T-helper 2 cell treated with Interferon-gamma antibody and Interleukin-4, amounts not matched to agents 5 μg/mL and 100 μg/mL, for 36 hours (primary cell): ENCODE data around the gene GRIK4.

Experiments used
- DNase-seq: peaks from one replicate; pipeline ENCODE4 v3.0.0; 2021; ENCODE audit warnings: low spot score
- H3K27ac Mint-ChIP-seq: one replicate; pipeline ENCODE4 v1.8.0; 2021; ENCODE audit warnings: mild to moderate bottlenecking, mixed read lengths
- H3K27me3 Mint-ChIP-seq: one replicate; pipeline ENCODE4 v1.8.0; 2021; ENCODE audit warnings: low read depth, mixed read lengths
- H3K36me3 Mint-ChIP-seq: one replicate; pipeline ENCODE4 v1.8.0; 2021; ENCODE audit warnings: low read depth, mixed read lengths
- H3K4me1 Mint-ChIP-seq: one replicate; pipeline ENCODE4 v1.8.0; 2021; ENCODE audit warnings: low read depth, mixed read lengths
- H3K4me3 Mint-ChIP-seq: one replicate; pipeline ENCODE4 v1.8.0; 2022; ENCODE audit warnings: mild to moderate bottlenecking, moderate library complexity, mixed read lengths
- H3K9me3 Mint-ChIP-seq: one replicate; pipeline ENCODE4 v1.8.0; 2021; ENCODE audit warnings: mixed read lengths

GRIK4 gene

GRCh38 chr11:120800206-120800605 is 288.7 kb downstream of the GRIK4 start:
- DNase-seq, result no peak
- no peaks in the 10 kb centered on the region for H3K4me1 Mint-ChIP-seq
- no peaks in the 10 kb centered on the region for H3K9me3 Mint-ChIP-seq
- H3K27me3 Mint-ChIP-seq, result peaks cover 4% of the 10 kb centered on the region
- no peak overlapping the region for H3K27ac Mint-ChIP-seq
- H3K36me3 Mint-ChIP-seq, result no peaks in the 10 kb centered on the region
- no peak overlapping the region for H3K4me3 Mint-ChIP-seq

DNA sequence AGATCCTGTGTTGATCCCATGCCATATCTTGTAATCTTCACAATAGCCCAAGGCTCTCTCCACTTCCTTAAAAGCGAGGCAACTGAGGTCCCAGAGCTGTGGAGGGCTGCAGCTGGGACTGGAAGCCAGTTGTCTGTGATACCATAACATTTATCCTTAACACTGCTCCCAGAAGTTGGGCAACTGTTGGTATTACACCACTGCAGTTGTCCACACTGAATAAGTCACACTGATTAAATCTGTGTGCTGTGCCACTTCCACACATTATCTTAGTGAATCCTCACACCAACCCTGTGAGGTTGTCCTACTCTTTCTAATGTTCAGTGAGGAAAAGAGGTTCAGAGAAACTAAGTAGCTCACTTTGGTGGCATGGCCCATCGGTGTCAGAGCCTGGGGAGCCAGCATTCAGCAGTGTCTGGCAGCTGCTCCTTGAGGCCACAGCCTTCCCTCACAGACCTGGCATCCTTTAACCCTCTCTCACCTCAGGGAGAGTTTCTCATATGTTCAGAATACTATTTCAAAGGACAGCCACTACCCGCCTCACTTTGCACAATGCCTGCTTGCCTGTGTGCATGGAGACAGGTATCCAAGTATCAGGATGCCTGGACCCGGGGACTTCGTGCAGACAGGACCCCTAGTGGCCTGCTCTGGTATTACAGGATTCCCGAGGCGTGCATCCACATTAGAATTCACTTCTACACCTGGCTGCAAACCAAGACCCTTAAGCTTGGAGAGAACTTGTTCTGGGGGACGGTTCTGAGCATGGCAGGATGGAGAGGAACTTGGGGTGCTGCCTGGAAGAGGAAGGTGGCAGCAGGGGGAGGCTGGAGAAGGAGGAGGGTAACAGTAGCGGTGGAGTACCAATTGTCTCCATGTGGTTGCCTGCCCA is 290.5 kb downstream of the GRIK4 start:
- H3K4me1 Mint-ChIP-seq, result no peaks in the 10 kb centered on the region
- H3K9me3 Mint-ChIP-seq, result no peaks in the 10 kb centered on the region
- no peak overlapping the region for H3K27ac Mint-ChIP-seq
- no peaks in the 10 kb centered on the region for H3K36me3 Mint-ChIP-seq
- H3K27me3 Mint-ChIP-seq, result peaks cover 6% of the 10 kb centered on the region
- H3K4me3 Mint-ChIP-seq, result no peak overlapping the region
- peak; percentile 17 for DNase-seq

DNA sequence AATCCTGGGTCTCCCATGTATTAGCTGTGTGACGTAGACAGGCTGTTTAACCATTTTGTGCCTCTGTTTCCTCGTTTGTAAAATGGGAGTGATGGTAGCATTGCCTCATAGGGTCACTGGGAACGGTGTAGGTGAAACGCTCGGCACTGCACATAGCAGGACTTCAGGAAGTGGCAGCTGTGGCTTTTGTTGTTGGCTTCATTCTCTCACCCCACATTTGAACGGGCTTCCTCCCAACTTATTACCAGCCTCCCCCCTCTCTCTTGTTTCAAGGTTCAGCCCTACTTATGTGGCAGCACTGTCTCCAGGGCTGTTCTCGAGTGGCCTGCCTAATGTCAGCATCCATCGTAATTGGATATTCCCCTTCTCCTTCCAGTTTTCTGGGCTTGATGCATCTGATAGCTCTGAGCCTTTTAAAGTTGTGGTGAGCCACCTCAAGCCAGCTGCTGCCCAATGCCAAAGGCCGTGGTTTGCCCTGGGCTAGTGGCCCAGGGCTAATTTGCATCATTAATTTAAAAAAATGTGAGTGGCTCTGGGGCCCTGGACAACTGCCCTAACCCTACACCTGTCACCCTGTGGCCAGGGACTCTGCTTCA is 294.5 kb downstream of the GRIK4 start:
- Mint-ChIP-seq H3K27ac (no peak overlapping the region), H3K27me3 (peaks cover 7% of the 10 kb centered on the region)

GRCh38 chr11:120807414-120808150 is 296.0 kb downstream of the GRIK4 start:
- no peak for DNase-seq
- no peak overlapping the region for H3K4me3 Mint-ChIP-seq
- no peak overlapping the region for H3K27ac Mint-ChIP-seq
- no peaks in the 10 kb centered on the region for H3K36me3 Mint-ChIP-seq
- H3K27me3 Mint-ChIP-seq, result peaks cover 7% of the 10 kb centered on the region
- H3K9me3 Mint-ChIP-seq, result no peaks in the 10 kb centered on the region
- no peaks in the 10 kb centered on the region for H3K4me1 Mint-ChIP-seq

More for the DNA sequence above, 294.5 kb downstream of the GRIK4 start:
- no peaks in the 10 kb centered on the region for H3K4me1 Mint-ChIP-seq
- no peak for DNase-seq
- H3K4me3 Mint-ChIP-seq, result no peak overlapping the region
- no peaks in the 10 kb centered on the region for H3K9me3 Mint-ChIP-seq
- H3K36me3 Mint-ChIP-seq, result no peaks in the 10 kb centered on the region

DNA sequence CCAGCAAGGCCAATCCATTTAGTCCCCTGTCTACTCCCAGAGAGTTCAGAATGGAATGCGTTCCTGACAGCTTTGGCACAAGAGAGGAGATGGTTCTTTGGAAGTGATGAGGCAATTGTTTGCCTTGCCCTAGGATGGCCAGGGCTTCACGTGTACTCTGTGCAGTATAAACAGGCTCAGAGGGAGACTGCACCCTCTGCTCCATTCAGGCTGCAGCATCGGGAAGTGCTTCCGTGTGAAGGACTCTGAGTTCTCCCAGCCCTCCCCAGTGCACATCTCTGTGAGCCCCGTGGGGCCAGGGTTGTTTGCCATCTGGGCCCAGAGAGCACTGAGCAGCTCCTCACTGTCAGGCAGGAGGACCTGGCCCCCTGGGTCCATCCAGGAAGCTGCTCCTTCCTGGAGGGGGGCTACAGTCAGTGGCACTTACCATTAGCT is 297.1 kb downstream of the GRIK4 start:
- H3K27me3 Mint-ChIP-seq, result peaks cover 7% of the 10 kb centered on the region
- no peaks in the 10 kb centered on the region for H3K4me1 Mint-ChIP-seq
- no peak for DNase-seq
- no peak overlapping the region for H3K27ac Mint-ChIP-seq
- no peaks in the 10 kb centered on the region for H3K36me3 Mint-ChIP-seq
- H3K4me3 Mint-ChIP-seq, result no peak overlapping the region
- no peaks in the 10 kb centered on the region for H3K9me3 Mint-ChIP-seq

- H3K27ac Mint-ChIP-seq, result no peak overlapping the region
- no peak overlapping the region for H3K4me3 Mint-ChIP-seq
- no peaks in the 10 kb centered on the region for H3K36me3 Mint-ChIP-seq
- H3K4me1 Mint-ChIP-seq, result no peaks in the 10 kb centered on the region
- no peaks in the 10 kb centered on the region for H3K9me3 Mint-ChIP-seq
- H3K27me3 Mint-ChIP-seq, result peaks cover 3% of the 10 kb centered on the region
- no peak for DNase-seq
These were observed 298.7 kb downstream of the GRIK4 start for GRCh38 chr11:120810251-120810650.

DNA sequence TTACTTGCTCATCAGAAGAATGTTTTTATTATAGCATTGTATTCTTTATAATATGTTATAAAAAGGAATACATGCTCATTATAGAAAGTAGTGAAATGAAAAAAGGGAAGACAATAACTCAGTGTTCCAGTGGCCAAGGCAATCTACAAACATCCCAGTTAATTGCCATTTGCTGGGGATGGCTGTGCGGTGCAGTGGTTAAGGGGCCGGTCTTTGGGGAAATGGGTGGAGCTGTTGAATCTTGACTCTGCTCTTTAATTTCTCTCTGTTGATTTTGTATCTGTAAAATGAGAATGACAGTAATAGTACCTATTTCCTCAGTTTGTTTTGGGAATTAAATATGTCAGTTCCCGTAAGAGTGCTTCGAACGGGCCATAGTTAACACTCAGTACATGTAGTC is 299.7 kb downstream of the GRIK4 start:
- H3K4me1 Mint-ChIP-seq, result no peaks in the 10 kb centered on the region
- H3K27me3 Mint-ChIP-seq, result peaks cover 3% of the 10 kb centered on the region
- H3K9me3 Mint-ChIP-seq, result no peaks in the 10 kb centered on the region
- no peaks in the 10 kb centered on the region for H3K36me3 Mint-ChIP-seq
- H3K4me3 Mint-ChIP-seq, result no peak overlapping the region
- DNase-seq, result no peak
- no peak overlapping the region for H3K27ac Mint-ChIP-seq

GRCh38 chr11:120811731-120812130 is 300.2 kb downstream of the GRIK4 start:
- no peak overlapping the region for H3K27ac Mint-ChIP-seq
- peaks cover 3% of the 10 kb centered on the region for H3K27me3 Mint-ChIP-seq
- H3K4me1 Mint-ChIP-seq, result no peaks in the 10 kb centered on the region
- H3K36me3 Mint-ChIP-seq, result no peaks in the 10 kb centered on the region
- no peak for DNase-seq
- no peak overlapping the region for H3K4me3 Mint-ChIP-seq
- no peaks in the 10 kb centered on the region for H3K9me3 Mint-ChIP-seq

DNA sequence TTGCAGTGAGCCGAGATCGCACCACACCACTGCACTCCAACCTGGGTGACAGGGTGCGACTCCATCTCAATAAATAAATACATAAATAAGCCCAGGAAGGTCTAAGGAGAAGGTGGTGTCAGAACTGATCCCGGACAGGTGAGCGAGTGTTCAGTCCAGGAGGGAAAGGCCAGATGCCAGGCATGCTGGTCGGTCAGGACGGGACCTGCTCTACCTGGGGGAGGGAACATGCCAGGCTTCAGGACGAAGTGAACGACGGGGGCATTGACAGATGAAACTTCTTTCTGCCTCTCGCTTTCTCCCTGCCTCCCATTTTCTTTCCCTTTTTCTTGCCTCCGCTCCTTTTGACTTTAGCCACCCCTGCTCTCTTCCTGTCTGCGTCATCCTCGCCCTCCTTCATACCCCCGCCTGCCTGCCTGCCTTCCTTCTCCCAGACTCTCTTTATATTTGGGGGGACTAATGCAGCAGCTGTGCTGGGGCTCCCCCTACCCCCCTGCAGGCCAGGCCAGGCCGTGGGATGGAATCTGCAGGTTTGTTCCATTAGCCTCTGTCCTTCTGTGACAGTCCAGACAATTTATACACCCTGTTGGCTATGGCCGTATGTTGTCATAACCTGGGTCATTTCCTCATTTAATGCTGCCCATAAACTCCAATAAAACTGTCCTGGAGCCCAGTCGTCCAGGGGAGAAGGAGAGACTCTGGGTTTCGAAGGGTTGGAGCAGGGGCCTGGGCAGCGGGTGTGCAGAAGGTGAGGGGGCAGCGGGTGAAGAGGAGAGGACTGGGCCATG is 303.2 kb downstream of the GRIK4 start:
- Mint-ChIP-seq H3K4me3 (no peak overlapping the region), H3K9me3 (no peaks in the 10 kb centered on the region), H3K4me1 (no peaks in the 10 kb centered on the region), H3K27me3 (peaks cover 24% of the 10 kb centered on the region), H3K27ac (no peak overlapping the region), H3K36me3 (no peaks in the 10 kb centered on the region)
- no peak for DNase-seq

GRCh38 chr11:120815319-120816100 is 304.0 kb downstream of the GRIK4 start:
- Mint-ChIP-seq H3K9me3 (no peaks in the 10 kb centered on the region), H3K36me3 (no peaks in the 10 kb centered on the region), H3K27me3 (peaks cover 28% of the 10 kb centered on the region), H3K4me1 (no peaks in the 10 kb centered on the region), H3K27ac (no peak overlapping the region), H3K4me3 (no peak overlapping the region)
- DNase-seq, result no peak

- H3K9me3 Mint-ChIP-seq, result no peaks in the 10 kb centered on the region
- H3K27ac Mint-ChIP-seq, result no peak overlapping the region
- H3K36me3 Mint-ChIP-seq, result no peaks in the 10 kb centered on the region
- H3K4me1 Mint-ChIP-seq, result no peaks in the 10 kb centered on the region
- H3K27me3 Mint-ChIP-seq, result peaks cover 28% of the 10 kb centered on the region
- no peak for DNase-seq
- H3K4me3 Mint-ChIP-seq, result no peak overlapping the region
These were observed 304.6 kb downstream of the GRIK4 start for GRCh38 chr11:120816176-120816575.

GRCh38 chr11:120816711-120817110 is 305.2 kb downstream of the GRIK4 start:
- peaks cover 28% of the 10 kb centered on the region for H3K27me3 Mint-ChIP-seq
- H3K4me1 Mint-ChIP-seq, result no peaks in the 10 kb centered on the region
- no peaks in the 10 kb centered on the region for H3K36me3 Mint-ChIP-seq
- DNase-seq, result no peak
- no peak overlapping the region for H3K4me3 Mint-ChIP-seq
- H3K9me3 Mint-ChIP-seq, result no peaks in the 10 kb centered on the region
- H3K27ac Mint-ChIP-seq, result no peak overlapping the region

GRCh38 chr11:120817158-120817557 is 305.6 kb downstream of the GRIK4 start:
- Mint-ChIP-seq H3K27ac (no peak overlapping the region), H3K27me3 (peaks cover 28% of the 10 kb centered on the region), H3K4me1 (no peaks in the 10 kb centered on the region), H3K9me3 (no peaks in the 10 kb centered on the region), H3K36me3 (no peaks in the 10 kb centered on the region), H3K4me3 (no peak overlapping the region)
- DNase-seq, result no peak
